Fibroblast of villous mesenchyme (primary cell): ENCODE results near the gene ZCCHC9. TPM values are rescaled to one million over a fixed set of nuclear protein-coding genes. Genes with fewer than 3 reads are reported as not detected.
A peak's percentile ranks its signal among the peaks of the same experiment; 100 is the strongest.

Experiments used
- DNase-seq: peaks from one replicate; pipeline ENCODE4 v3.0.0-alpha.2; 2010; ENCODE audit warnings: low read depth
- H3K4me3 ChIP-seq: 2 replicates; pipeline ENCODE4 v1.5.1; 2011; ENCODE audit warnings: low read depth, mild to moderate bottlenecking, low read length
- total RNA-seq: library from RNA; depleted of rRNA; stranded (reverse); fragments of >200 nt; gene quantifications from 2 replicates; pipeline ENCODE4 v1.2.3, GENCODE V29; 2012
- TF ChIP-seq, protein P1 (sequence below): IDR thresholded peaks from 2 replicates; pipeline ENCODE4 v1.5.1; 2012; ENCODE audit warnings: low read depth, mild to moderate bottlenecking, low read length; ENCODE audit not compliant: insufficient read depth

ZCCHC9 gene
- total RNA-seq, 1 donor = 33.7 TPM

DNA sequence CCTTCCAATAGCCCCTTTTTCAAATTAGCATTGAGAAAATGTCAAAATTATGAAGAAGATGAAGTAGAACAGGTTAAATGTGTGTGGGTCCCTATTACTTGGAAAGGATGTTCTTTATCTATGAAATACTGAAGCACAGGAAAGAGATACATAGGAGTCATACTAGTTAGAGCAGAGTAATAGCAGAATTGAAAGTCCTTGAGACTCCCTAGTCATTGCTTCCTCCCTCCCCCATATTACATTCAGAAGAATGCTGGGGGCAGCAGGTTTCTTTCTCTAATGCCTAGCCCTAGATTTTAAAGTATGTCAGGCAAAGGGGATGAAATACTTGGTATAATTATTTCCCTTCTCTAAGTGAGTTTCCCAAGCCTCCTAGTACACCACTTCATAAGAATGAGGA, 4.4 kb downstream of the ZCCHC9 start:
- no peak for DNase-seq
- no peak overlapping the region for H3K4me3 ChIP-seq
- TF ChIP-seq, protein P1, sequence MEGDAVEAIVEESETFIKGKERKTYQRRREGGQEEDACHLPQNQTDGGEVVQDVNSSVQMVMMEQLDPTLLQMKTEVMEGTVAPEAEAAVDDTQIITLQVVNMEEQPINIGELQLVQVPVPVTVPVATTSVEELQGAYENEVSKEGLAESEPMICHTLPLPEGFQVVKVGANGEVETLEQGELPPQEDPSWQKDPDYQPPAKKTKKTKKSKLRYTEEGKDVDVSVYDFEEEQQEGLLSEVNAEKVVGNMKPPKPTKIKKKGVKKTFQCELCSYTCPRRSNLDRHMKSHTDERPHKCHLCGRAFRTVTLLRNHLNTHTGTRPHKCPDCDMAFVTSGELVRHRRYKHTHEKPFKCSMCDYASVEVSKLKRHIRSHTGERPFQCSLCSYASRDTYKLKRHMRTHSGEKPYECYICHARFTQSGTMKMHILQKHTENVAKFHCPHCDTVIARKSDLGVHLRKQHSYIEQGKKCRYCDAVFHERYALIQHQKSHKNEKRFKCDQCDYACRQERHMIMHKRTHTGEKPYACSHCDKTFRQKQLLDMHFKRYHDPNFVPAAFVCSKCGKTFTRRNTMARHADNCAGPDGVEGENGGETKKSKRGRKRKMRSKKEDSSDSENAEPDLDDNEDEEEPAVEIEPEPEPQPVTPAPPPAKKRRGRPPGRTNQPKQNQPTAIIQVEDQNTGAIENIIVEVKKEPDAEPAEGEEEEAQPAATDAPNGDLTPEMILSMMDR = no peak

DNA sequence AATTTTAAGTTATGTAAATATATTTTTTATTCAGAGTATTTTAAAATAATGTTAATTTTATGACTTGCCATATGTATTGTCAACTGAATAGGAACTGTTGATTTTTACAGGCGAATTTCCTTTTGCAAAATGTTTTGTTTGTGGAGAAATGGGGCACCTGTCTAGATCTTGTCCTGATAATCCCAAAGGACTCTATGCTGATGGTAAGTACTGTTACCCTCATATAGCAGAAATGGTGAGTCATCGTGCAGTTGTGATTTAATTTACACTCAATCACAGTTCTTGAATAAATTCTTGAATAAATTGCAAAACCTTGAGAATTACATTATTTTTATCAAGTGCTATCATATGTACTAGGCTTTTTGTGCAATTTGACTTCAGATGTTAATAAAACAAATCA, 7.4 kb downstream of the ZCCHC9 start:
- TF ChIP-seq, protein P1 = no peak
- H3K4me3 ChIP-seq = no peak overlapping the region
- DNase-seq = no peak

DNA sequence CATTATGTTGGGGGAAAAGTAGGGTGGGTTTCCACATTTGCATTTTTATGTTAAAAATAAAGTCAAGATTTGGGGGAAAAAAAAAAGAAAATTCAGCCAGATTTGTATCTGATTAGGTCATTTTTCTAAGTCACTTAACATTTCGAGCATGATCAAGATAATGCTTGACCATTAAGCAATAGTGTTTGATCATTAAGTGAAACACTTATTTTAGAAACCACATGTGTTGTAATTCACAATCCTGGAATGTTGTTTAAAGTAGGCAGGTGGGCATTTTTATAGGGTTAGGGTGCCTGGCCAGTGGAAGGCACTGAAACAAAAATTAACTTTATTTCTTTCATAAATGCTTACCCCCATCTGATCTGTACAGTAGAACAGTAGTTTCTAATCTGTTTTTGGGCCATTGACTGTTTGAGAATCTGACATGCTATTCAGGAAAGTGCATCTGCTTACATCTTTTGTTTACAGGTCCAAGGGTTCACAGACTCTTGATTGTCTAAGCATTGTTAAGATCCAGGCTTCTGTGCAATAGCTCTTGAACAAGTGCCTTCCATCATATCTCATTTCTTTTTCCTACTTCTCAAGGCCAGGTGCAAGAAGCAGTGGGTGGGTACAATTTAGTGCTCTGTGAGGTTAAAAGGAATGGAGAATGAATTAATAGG, 9.1 kb downstream of the ZCCHC9 start:
- no peak overlapping the region for H3K4me3 ChIP-seq
- TF ChIP-seq, protein P1 = no peak
- no peak for DNase-seq

DNA sequence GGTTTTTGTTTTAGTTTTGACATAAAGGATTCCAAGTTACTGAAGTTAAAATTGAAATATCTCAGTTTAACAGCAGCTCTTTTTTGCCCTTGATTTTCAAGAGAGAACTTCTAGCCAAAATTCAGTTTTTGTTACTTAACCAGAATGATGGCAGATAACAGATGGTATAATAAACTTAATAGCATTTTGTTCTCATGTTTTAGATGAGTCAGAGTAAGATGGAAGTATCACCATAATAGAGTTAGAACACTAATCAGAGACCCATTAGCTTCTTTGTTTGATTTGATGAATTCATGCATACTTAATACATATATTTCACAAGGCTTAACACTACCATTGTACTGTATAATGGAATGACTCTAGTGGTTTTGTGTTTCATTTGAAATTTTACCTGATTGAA, 11.9 kb downstream of the ZCCHC9 start:
- no peak for DNase-seq
- H3K4me3 ChIP-seq = no peak overlapping the region
- TF ChIP-seq, protein P1 = no peak

DNA sequence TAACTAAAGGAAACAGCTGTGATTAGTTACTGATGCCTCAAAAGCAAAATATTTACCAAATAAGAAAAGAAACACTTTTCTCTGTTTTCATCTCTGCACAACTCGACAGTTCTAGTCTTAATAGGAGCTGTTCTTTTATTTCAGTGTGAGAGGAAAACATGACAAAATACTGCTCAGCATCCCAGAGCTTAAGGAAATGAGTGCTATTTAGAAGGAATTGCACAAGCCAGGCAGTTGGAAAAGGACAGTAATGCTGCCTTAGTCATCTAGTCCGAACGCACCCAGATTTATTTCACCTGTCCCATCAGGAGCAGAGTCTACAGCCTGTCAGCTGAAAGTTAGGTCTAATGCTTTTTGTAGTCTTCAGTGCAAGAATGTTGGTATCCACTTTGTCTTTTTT, 12.3 kb downstream of the ZCCHC9 start:
- no peak overlapping the region for H3K4me3 ChIP-seq
- peak; percentile 42 for DNase-seq
- TF ChIP-seq, protein P1 = no peak

DNA sequence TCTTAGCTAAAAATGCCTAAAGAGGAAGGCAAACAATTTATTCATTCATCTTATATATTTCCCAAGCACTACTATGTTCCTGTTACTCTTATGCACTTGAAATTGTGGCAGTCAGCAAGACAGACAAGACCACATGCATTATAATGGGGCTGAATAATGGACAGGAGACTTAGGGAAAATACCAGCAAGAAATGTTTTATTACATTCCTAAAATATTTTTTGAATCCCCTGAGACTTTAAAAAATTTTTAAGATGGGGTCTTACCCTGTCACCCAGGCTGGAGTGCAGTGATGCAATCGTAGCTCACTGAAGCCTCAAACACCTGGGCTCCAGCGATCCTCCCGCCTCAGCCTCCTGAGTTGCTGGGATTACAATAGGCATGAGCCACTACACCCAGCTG, 13.2 kb downstream of the ZCCHC9 start:
- TF ChIP-seq, protein P1 = no peak
- no peak for DNase-seq
- no peak overlapping the region for H3K4me3 ChIP-seq

DNA sequence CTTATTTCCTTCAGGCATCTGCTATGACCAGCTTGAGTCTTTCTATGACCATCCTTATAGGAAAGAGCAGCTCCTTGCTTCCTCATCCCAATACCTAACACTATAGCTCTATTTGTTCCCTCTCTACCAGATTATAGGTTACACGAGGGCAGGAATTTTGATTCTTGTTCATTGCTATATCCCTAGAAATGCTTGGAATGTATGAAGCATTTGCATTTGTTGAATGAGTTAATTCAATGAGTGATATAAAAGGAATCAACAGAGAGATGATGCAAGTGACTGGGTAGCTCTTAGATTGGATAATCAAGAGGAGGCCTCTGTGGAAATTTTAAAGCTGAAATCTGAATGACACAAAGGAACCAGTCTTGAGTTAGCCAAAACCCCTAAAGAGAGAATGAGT, 13.9 kb downstream of the ZCCHC9 start:
- TF ChIP-seq, protein P1 = no peak
- H3K4me3 ChIP-seq = no peak overlapping the region
- DNase-seq = peak; percentile 13
